ENCODE results near the gene ZDHHC3.
A peak's percentile ranks its signal among the peaks of the same experiment; 100 is the strongest.

ZDHHC3 gene

GRCh38 chr3:44907612-44908011 lies 68.4 kb downstream of the ZDHHC3 start:
- Histone ChIP-seq H3K9ac (ENCODE audit: low read length) (no peak overlapping the region), H3K4ac (ENCODE audit: low read depth in 1 of 2, low read length in 2 of 2) (no peak overlapping the region), H2AFZ (ENCODE audit: low read depth, low read length) (no peak overlapping the region), H2BK15ac (ENCODE audit: low read depth, poor library complexity, severe bottlenecking) (no peak overlapping the region), H3K14ac (ENCODE audit: low read length in 2 of 2) (no peak overlapping the region), H2AK5ac (ENCODE audit: low read length, severe bottlenecking) (no peak overlapping the region), H3K27ac (ENCODE audit: low read length, poor library complexity, severe bottlenecking) (no peak overlapping the region), H4K91ac (ENCODE audit: low read length) (no peak overlapping the region), H2BK12ac (ENCODE audit: low read length in 2 of 2) (no peak overlapping the region), H3K23ac (ENCODE audit: low read length in 2 of 2) (no peak overlapping the region), H3K36me3 (ENCODE audit: control insufficient read depth in 1 of 2, insufficient read depth in 2 of 2, low read depth in 1 of 2, low read length in 2 of 2) (no peaks in the 10 kb centered on the region), H3K4me1 (ENCODE audit: control insufficient read depth, insufficient read depth, low read depth, low read length) (no peaks in the 10 kb centered on the region), H3K4me2 (ENCODE audit: low read length, poor library complexity, severe bottlenecking) (no peak overlapping the region), H3K9me3 (ENCODE audit: control insufficient read depth, low read length) (peaks cover 36% of the 10 kb centered on the region), H3K27me3 (ENCODE audit: control insufficient read depth in 1 of 2, insufficient read depth in 1 of 2, low read length in 2 of 2) (peaks cover 0 to 30% of the 10 kb centered on the region in 2 experiments), H3K18ac (ENCODE audit: low read depth in 1 of 2, low read length in 2 of 2) (no peak overlapping the region), H4K8ac (ENCODE audit: low read length) (no peak overlapping the region), H2BK120ac (ENCODE audit: low read depth, low read length) (no peak overlapping the region), H3K79me1 (replicated peaks; ENCODE audit: low read length, poor library complexity, severe bottlenecking) (no peaks in the 10 kb centered on the region), H3K4me3 (ENCODE audit: insufficient read depth in 1 of 2, low read depth in 1 of 2, low read length in 2 of 2) (no peak overlapping the region), H2BK5ac (ENCODE audit: low read depth, low read length, poor library complexity, severe bottlenecking) (no peak overlapping the region)
- DNase-seq = no peak
- WGBS = 91% methylated on average over 4 of the region's 4 CpGs

- Histone ChIP-seq H3K23ac (ENCODE audit: low read length in 2 of 2) (no peak overlapping the region), H3K27me3 (ENCODE audit: control insufficient read depth in 1 of 2, insufficient read depth in 1 of 2, low read length in 2 of 2) (peaks cover 0 to 33% of the 10 kb centered on the region in 2 experiments), H4K91ac (ENCODE audit: low read length) (no peak overlapping the region), H3K14ac (ENCODE audit: low read length in 2 of 2) (no peak overlapping the region), H2BK5ac (ENCODE audit: low read depth, low read length, poor library complexity, severe bottlenecking) (no peak overlapping the region), H3K36me3 (ENCODE audit: control insufficient read depth in 1 of 2, insufficient read depth in 2 of 2, low read depth in 1 of 2, low read length in 2 of 2) (no peaks in the 10 kb centered on the region), H3K79me1 (replicated peaks; ENCODE audit: low read length, poor library complexity, severe bottlenecking) (no peaks in the 10 kb centered on the region), H2AFZ (ENCODE audit: low read depth, low read length) (no peak overlapping the region), H3K4me1 (ENCODE audit: control insufficient read depth, insufficient read depth, low read depth, low read length) (no peaks in the 10 kb centered on the region), H3K4me3 (ENCODE audit: insufficient read depth in 1 of 2, low read depth in 1 of 2, low read length in 2 of 2) (no peak overlapping the region), H3K27ac (ENCODE audit: low read length, poor library complexity, severe bottlenecking) (no peak overlapping the region), H2BK15ac (ENCODE audit: low read depth, poor library complexity, severe bottlenecking) (no peak overlapping the region), H3K9ac (ENCODE audit: low read length) (no peak overlapping the region), H2AK5ac (ENCODE audit: low read length, severe bottlenecking) (no peak overlapping the region), H4K8ac (ENCODE audit: low read length) (no peak overlapping the region), H2BK120ac (ENCODE audit: low read depth, low read length) (no peak overlapping the region), H2BK12ac (ENCODE audit: low read length in 2 of 2) (no peak overlapping the region), H3K4ac (ENCODE audit: low read depth in 1 of 2, low read length in 2 of 2) (no peak overlapping the region), H3K9me3 (ENCODE audit: control insufficient read depth, low read length) (peaks cover 36% of the 10 kb centered on the region), H3K4me2 (ENCODE audit: low read length, poor library complexity, severe bottlenecking) (no peak overlapping the region), H3K18ac (ENCODE audit: low read depth in 1 of 2, low read length in 2 of 2) (no peak overlapping the region)
- 85% methylated on average over 4 of the region's 4 CpGs for WGBS
- DNase-seq = no peak
Measured at GRCh38 chr3:44906997-44907396, 69.0 kb downstream of the ZDHHC3 start.

DNA sequence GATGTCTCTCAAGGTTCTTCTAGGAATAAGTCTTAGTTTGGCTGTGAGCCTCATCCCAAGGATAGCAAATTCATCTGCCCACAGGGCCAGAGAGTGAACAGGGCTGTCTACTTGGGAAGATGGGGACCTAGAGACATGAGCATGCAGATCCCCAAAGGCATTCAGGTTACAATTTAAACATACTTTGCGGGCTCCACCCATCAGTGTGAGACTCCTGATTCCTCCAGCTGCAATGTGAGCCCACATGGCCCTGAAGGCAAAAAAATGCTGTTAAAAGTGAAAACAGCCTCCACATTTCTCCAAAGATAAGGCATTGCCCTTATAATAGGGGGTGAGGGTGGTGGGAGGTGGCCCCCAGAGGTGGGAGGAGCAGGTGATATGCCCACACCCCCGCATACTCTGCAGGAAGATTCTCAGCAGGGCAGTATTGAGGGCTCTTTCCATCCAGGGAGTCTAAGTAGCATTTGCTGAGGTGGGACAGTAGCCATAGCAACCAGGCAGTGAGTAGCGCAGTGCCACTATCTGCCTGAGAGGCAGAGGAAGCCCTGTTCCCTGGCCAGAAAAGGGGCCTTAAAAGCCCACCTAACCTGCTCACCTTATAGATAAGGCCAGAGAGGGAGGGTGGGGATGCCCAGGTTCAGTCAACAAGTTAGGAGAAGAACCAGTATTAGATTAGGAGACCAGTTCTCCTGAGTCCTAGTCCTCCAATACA lies 70.4 kb downstream of the ZDHHC3 start:
- Histone ChIP-seq H2BK120ac (ENCODE audit: low read depth, low read length) (no peak overlapping the region), H4K8ac (ENCODE audit: low read length) (no peak overlapping the region), H3K36me3 (ENCODE audit: control insufficient read depth in 1 of 2, insufficient read depth in 2 of 2, low read depth in 1 of 2, low read length in 2 of 2) (no peaks in the 10 kb centered on the region), H4K91ac (ENCODE audit: low read length) (no peak overlapping the region), H2BK12ac (ENCODE audit: low read length in 2 of 2) (no peak overlapping the region), H2AFZ (ENCODE audit: low read depth, low read length) (no peak overlapping the region), H3K4ac (ENCODE audit: low read depth in 1 of 2, low read length in 2 of 2) (no peak overlapping the region), H2BK5ac (ENCODE audit: low read depth, low read length, poor library complexity, severe bottlenecking) (no peak overlapping the region), H3K18ac (ENCODE audit: low read depth in 1 of 2, low read length in 2 of 2) (no peak overlapping the region), H3K9ac (ENCODE audit: low read length) (no peak overlapping the region), H3K4me2 (ENCODE audit: low read length, poor library complexity, severe bottlenecking) (no peak overlapping the region), H3K79me1 (replicated peaks; ENCODE audit: low read length, poor library complexity, severe bottlenecking) (no peaks in the 10 kb centered on the region), H3K27ac (ENCODE audit: low read length, poor library complexity, severe bottlenecking) (no peak overlapping the region), H3K9me3 (ENCODE audit: control insufficient read depth, low read length) (peaks cover 29% of the 10 kb centered on the region), H3K14ac (ENCODE audit: low read length in 2 of 2) (no peak overlapping the region), H2AK5ac (ENCODE audit: low read length, severe bottlenecking) (no peak overlapping the region), H2BK15ac (ENCODE audit: low read depth, poor library complexity, severe bottlenecking) (no peak overlapping the region), H3K23ac (ENCODE audit: low read length in 2 of 2) (no peak overlapping the region), H3K4me3 (ENCODE audit: insufficient read depth in 1 of 2, low read depth in 1 of 2, low read length in 2 of 2) (peak overlapping the region in 1 of 2 experiments; percentile 8), H3K27me3 (ENCODE audit: control insufficient read depth in 1 of 2, insufficient read depth in 1 of 2, low read length in 2 of 2) (peaks cover 0 to 47% of the 10 kb centered on the region in 2 experiments), H3K4me1 (ENCODE audit: control insufficient read depth, insufficient read depth, low read depth, low read length) (no peaks in the 10 kb centered on the region)
- DNase-seq = no peak
- WGBS = 83% methylated on average over 3 of the region's 3 CpGs

DNA sequence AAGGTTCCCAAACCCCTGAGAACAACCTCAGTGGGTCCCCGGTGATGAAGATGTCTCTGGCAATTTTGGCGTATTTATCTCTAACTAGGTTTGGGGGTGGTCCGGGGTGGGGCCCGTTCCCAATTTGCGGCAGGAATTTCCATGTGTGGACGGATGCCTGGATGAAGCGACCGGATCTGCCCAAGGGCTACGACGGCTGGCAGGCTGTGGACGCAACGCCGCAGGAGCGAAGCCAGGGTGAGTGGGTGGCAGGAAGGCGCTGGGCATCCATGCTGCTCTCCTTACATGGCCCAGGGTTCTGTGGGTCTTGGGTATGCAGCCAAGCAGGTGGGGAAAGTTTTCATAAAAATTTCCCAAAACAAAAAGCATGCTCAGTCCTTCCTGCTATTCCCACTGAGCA lies 72.2 kb downstream of the ZDHHC3 start:
- no peak for DNase-seq
- Histone ChIP-seq H3K79me1 (replicated peaks; ENCODE audit: low read length, poor library complexity, severe bottlenecking) (no peaks in the 10 kb centered on the region), H2AK5ac (ENCODE audit: low read length, severe bottlenecking) (no peak overlapping the region), H4K91ac (ENCODE audit: low read length) (no peak overlapping the region), H2BK15ac (ENCODE audit: low read depth, poor library complexity, severe bottlenecking) (no peak overlapping the region), H3K9me3 (ENCODE audit: control insufficient read depth, low read length) (peaks cover 13% of the 10 kb centered on the region), H2AFZ (ENCODE audit: low read depth, low read length) (no peak overlapping the region), H3K4me2 (ENCODE audit: low read length, poor library complexity, severe bottlenecking) (no peak overlapping the region), H3K4me1 (ENCODE audit: control insufficient read depth, insufficient read depth, low read depth, low read length) (no peaks in the 10 kb centered on the region), H3K23ac (ENCODE audit: low read length in 2 of 2) (no peak overlapping the region), H3K27me3 (ENCODE audit: control insufficient read depth in 1 of 2, insufficient read depth in 1 of 2, low read length in 2 of 2) (peaks cover 3 to 49% of the 10 kb centered on the region in 2 experiments), H3K36me3 (ENCODE audit: control insufficient read depth in 1 of 2, insufficient read depth in 2 of 2, low read depth in 1 of 2, low read length in 2 of 2) (no peaks in the 10 kb centered on the region), H3K14ac (ENCODE audit: low read length in 2 of 2) (peak overlapping the region in 1 of 2 experiments; percentile 83), H4K8ac (ENCODE audit: low read length) (no peak overlapping the region), H2BK120ac (ENCODE audit: low read depth, low read length) (no peak overlapping the region), H3K18ac (ENCODE audit: low read depth in 1 of 2, low read length in 2 of 2) (no peak overlapping the region), H3K4me3 (ENCODE audit: insufficient read depth in 1 of 2, low read depth in 1 of 2, low read length in 2 of 2) (peak overlapping the region in 1 of 2 experiments; percentile 32), H3K9ac (ENCODE audit: low read length) (no peak overlapping the region), H2BK12ac (ENCODE audit: low read length in 2 of 2) (no peak overlapping the region), H3K27ac (ENCODE audit: low read length, poor library complexity, severe bottlenecking) (no peak overlapping the region), H3K4ac (ENCODE audit: low read depth in 1 of 2, low read length in 2 of 2) (no peak overlapping the region), H2BK5ac (ENCODE audit: low read depth, low read length, poor library complexity, severe bottlenecking) (no peak overlapping the region)
- 98% methylated on average over 15 of the region's 15 CpGs for WGBS

Data from mesenchymal stem cell (in vitro differentiated cells and primary cell).